ENCODE measurements around the gene ASTN2.

- TF ChIP-seq, protein P1, sequence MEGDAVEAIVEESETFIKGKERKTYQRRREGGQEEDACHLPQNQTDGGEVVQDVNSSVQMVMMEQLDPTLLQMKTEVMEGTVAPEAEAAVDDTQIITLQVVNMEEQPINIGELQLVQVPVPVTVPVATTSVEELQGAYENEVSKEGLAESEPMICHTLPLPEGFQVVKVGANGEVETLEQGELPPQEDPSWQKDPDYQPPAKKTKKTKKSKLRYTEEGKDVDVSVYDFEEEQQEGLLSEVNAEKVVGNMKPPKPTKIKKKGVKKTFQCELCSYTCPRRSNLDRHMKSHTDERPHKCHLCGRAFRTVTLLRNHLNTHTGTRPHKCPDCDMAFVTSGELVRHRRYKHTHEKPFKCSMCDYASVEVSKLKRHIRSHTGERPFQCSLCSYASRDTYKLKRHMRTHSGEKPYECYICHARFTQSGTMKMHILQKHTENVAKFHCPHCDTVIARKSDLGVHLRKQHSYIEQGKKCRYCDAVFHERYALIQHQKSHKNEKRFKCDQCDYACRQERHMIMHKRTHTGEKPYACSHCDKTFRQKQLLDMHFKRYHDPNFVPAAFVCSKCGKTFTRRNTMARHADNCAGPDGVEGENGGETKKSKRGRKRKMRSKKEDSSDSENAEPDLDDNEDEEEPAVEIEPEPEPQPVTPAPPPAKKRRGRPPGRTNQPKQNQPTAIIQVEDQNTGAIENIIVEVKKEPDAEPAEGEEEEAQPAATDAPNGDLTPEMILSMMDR (IDR thresholded peaks at IDR 0.05 in 2 of 3, conservative IDR thresholded peaks at IDR 0.05 in 1 of 3; ENCODE audit: borderline replicate concordance in 1 of 3, insufficient read depth in 1 of 3, low read depth in 2 of 3, low read length in 2 of 3) = no peak
- no peak for TF ChIP-seq EZH2 (IDR thresholded peaks at IDR 0.05)
- no peak for TF ChIP-seq POLR2AphosphoS5 (IDR thresholded peaks at IDR 0.05; ENCODE audit: low read depth, low read length)
- no peak for TF ChIP-seq SIN3A (IDR thresholded peaks at IDR 0.05; ENCODE audit: low read depth)
- no peak for TF ChIP-seq CEBPB (IDR thresholded peaks at IDR 0.05; ENCODE audit: low read depth)
- no peak for TF ChIP-seq SRF (IDR thresholded peaks at IDR 0.05; ENCODE audit: low read depth)
Measured at GRCh38 chr9:117000196-117000723, 414.6 kb downstream of the ASTN2 start.
